AG09319 (cell line): ENCODE measurements around the gene C15orf61.

Source experiments
- DNase-seq: peaks from one replicate; pipeline ENCODE4 v3.0.0-alpha.2; 2010; ENCODE audit warnings: low read depth; ENCODE audit errors: extremely low read depth
- CTCF ChIP-seq: IDR thresholded peaks from 2 replicates; pipeline ENCODE4 v1.5.1; 2011; ENCODE audit warnings: low read depth, mild to moderate bottlenecking, inconsistent platforms, low read length, moderate library complexity

Gene C15orf61

GRCh38 chr15:67515557-67515956 is 5.4 kb upstream of the C15orf61 start:
- DNase-seq: no peak
- TF ChIP-seq CTCF: no peak

GRCh38 chr15:67520321-67521028 is 456 bp upstream of the C15orf61 start:
- no peak for TF ChIP-seq CTCF
- DNase-seq: no peak

- no peak for DNase-seq
- TF ChIP-seq CTCF: no peak
These were observed 1.0 kb downstream of the C15orf61 start for GRCh38 chr15:67521783-67522568.

- no peak for TF ChIP-seq CTCF
- no peak for DNase-seq
These were observed 2.4 kb downstream of the C15orf61 start for GRCh38 chr15:67523330-67523729.

- no peak for TF ChIP-seq CTCF
- no peak for DNase-seq
These were observed 3.3 kb downstream of the C15orf61 start for GRCh38 chr15:67524235-67524634.

- no peak for DNase-seq
- TF ChIP-seq CTCF: no peak
These were observed 7.6 kb downstream of the C15orf61 start for GRCh38 chr15:67528513-67528912.

- no peak for DNase-seq
These were observed 10.5 kb downstream of the C15orf61 start for GRCh38 chr15:67531379-67531914.

More at GRCh38 chr15:67531379-67531914, 10.5 kb downstream of the C15orf61 start:
- no peak for TF ChIP-seq CTCF
